Measurements from ENCODE around the gene SKI. TPM values are rescaled to one million over a fixed set of nuclear protein-coding genes. Genes with fewer than 3 reads are reported as not detected.

The SKI gene
- total RNA-seq, 6 donors from 2014 or later: 57.3 to 108 (median 96.9) TPM

GRCh38 chr1:2229037-2229864 is 1.1 kb downstream of the SKI start:
- H3K4me3 ChIP-seq: peak overlapping the region; percentile 73 to 87 (median 76)
- no peaks in the 10 kb centered on the region for H3K9me3 ChIP-seq
- H3K36me3 ChIP-seq: no peaks in the 10 kb centered on the region
- 0 to 12% methylated on average over 3 to 38 of the region's 77 CpGs for WGBS, 2 donors
- H3K27ac ChIP-seq: peak overlapping the region; percentile 88 to 92 (median 90)
- TF ChIP-seq EP300 (IDR thresholded peaks at IDR 0.05) (no peak), POLR2AphosphoS5 (IDR thresholded peaks at IDR 0.05) (peak; percentile 49 to 72), CTCF (IDR thresholded peaks at IDR 0.05) (peak in 1 of 6 experiments; percentile 21), POLR2A (IDR thresholded peaks at IDR 0.05) (peak in 2 of 4 donors; percentile 42 to 47)
- H3K4me1 ChIP-seq: peaks cover 49 to 61% (median 55%) of the 10 kb centered on the region in 4 donors
- ATAC-seq (ENCODE audit: low FRiP score in 2 of 2) (no peak), DNase-seq (peak; percentile 67 to 93)
- H3K27me3 ChIP-seq: no peaks in the 10 kb centered on the region

GRCh38 chr1:2229911-2230731 is 2.0 kb downstream of the SKI start:
- H3K27ac ChIP-seq: peak overlapping the region; percentile 88 to 92 (median 90)
- ATAC-seq (ENCODE audit: low FRiP score in 2 of 2) (no peak), DNase-seq (peak in 1 of 2 donors; percentile 85)
- H3K9me3 ChIP-seq: no peaks in the 10 kb centered on the region
- H3K36me3 ChIP-seq: no peaks in the 10 kb centered on the region
- peak overlapping the region; percentile 73 to 87 (median 76) for H3K4me3 ChIP-seq
- no peaks in the 10 kb centered on the region for H3K27me3 ChIP-seq
- H3K4me1 ChIP-seq: peaks cover 56 to 70% (median 64%) of the 10 kb centered on the region in 4 donors
- 22 to 32% methylated on average over 12 to 27 of the region's 32 CpGs for WGBS, 2 donors
- TF ChIP-seq POLR2A (IDR thresholded peaks at IDR 0.05) (peak in 2 of 4 donors; percentile 12 to 32), EP300 (IDR thresholded peaks at IDR 0.05) (no peak), POLR2AphosphoS5 (IDR thresholded peaks at IDR 0.05) (no peak), CTCF (IDR thresholded peaks at IDR 0.05) (no peak)

- no peak for ATAC-seq (ENCODE audit: low FRiP score in 2 of 2)
Observed at GRCh38 chr1:2230781-2231531, 2.8 kb downstream of the SKI start.

GRCh38 chr1:2231532-2232254 is 3.6 kb downstream of the SKI start:
- ATAC-seq (ENCODE audit: low FRiP score in 2 of 2) (peak; percentile 61 to 62), DNase-seq (peak; percentile 93 to 96)
- Histone ChIP-seq H3K4me3 (peak overlapping the region; percentile 73 to 87 (median 76)), H3K27me3 (no peaks in the 10 kb centered on the region), H3K36me3 (no peaks in the 10 kb centered on the region), H3K4me1 (peaks cover 66 to 79% (median 72%) of the 10 kb centered on the region in 4 donors), H3K9me3 (no peaks in the 10 kb centered on the region), H3K27ac (peak overlapping the region; percentile 88 to 92 (median 90))
- TF ChIP-seq POLR2AphosphoS5 (IDR thresholded peaks at IDR 0.05) (peak; percentile 50 to 71), POLR2A (IDR thresholded peaks at IDR 0.05) (peak in 2 of 4 donors; percentile 43 to 53), EP300 (IDR thresholded peaks at IDR 0.05) (no peak)
- WGBS, 2 donors: 23 to 32% methylated on average over 23 to 26 of the region's 26 CpGs

More at GRCh38 chr1:2230781-2231531, 2.8 kb downstream of the SKI start:
- WGBS, 2 donors: 16 to 19% methylated on average over 15 to 30 of the region's 30 CpGs
- no peaks in the 10 kb centered on the region for H3K9me3 ChIP-seq
- no peaks in the 10 kb centered on the region for H3K27me3 ChIP-seq
- H3K36me3 ChIP-seq: no peaks in the 10 kb centered on the region
- H3K4me3 ChIP-seq: peak overlapping the region; percentile 73 to 87 (median 76)
- peak; percentile 59 to 83 for DNase-seq
- H3K27ac ChIP-seq: peak overlapping the region; percentile 88 to 92 (median 90)
- TF ChIP-seq POLR2A (IDR thresholded peaks at IDR 0.05) (peak in 1 of 4 donors; percentile 7), EP300 (IDR thresholded peaks at IDR 0.05) (no peak), POLR2AphosphoS5 (IDR thresholded peaks at IDR 0.05) (peak in 1 of 2 donors; percentile 30)
- peaks cover 65 to 78% (median 72%) of the 10 kb centered on the region in 4 donors for H3K4me1 ChIP-seq

Data from upper lobe of left lung (tissue), 6 donors.